ENCODE data around the gene KSR1. TPM values are rescaled to one million over a fixed set of nuclear protein-coding genes. Genes with fewer than 3 reads are reported as not detected.
"Not testable (repeated sequence)": the region's sequence is repeated elsewhere in the genome, so short reads cannot be mapped to it uniquely, and the experiment has no call there.

KSR1 gene
- polyA plus RNA-seq, 4 donors = 8.6 to 73.8 (median 12.9) TPM

DNA sequence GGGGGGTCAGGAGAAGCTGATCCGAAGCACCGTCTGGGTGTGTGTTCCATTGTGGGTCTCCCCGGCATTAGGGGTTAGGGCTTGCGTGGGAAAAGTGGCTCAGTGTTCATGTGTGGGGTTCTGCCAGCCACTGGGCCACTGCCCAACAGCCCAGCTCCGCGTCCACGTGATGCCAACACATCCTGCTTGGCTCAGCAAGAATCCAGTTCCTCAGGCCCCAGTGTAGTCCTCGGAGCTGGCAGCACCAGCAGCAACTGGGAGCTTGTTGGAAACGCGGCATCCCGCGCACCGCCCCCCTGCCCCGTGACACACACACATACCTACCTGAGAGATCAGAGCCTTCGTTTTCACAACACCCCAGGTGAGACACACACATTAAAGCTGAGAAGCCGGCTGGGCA is 193.7 kb downstream of the KSR1 start:
- H3K9me3 ChIP-seq (ENCODE audit: control insufficient read depth in 2 of 2, insufficient read depth in 1 of 2, low read depth in 1 of 2, low read length in 1 of 2) = no peaks in the 10 kb centered on the region
- WGBS, 3 donors = 79 to 87% (median 85%) methylated on average over 16 of the region's 16 CpGs
- peaks cover 0 to 8% (median 0%) of the 10 kb centered on the region in 3 donors for H3K4me1 ChIP-seq (ENCODE audit: control insufficient read depth in 3 of 3, insufficient read depth in 2 of 3, low read depth in 1 of 3, low read length in 2 of 3)
- H3K36me3 ChIP-seq (ENCODE audit: control insufficient read depth in 3 of 3, insufficient read depth in 2 of 3, low read depth in 1 of 3, low read length in 3 of 3) = peaks cover 0 to 4% (median 4%) of the 10 kb centered on the region in 3 donors
- no peak for FAIRE-seq
- no peak overlapping the region for H3K27ac ChIP-seq (ENCODE audit: low read depth in 1 of 3, low read length in 2 of 3)
- no peak for DNase-seq
- H3K4me3 ChIP-seq (ENCODE audit: low read depth in 1 of 3, low read length in 3 of 3) = no peak overlapping the region
- no peaks in the 10 kb centered on the region for H3K27me3 ChIP-seq (ENCODE audit: control insufficient read depth in 3 of 3, insufficient read depth in 3 of 3, low read length in 3 of 3)

DNA sequence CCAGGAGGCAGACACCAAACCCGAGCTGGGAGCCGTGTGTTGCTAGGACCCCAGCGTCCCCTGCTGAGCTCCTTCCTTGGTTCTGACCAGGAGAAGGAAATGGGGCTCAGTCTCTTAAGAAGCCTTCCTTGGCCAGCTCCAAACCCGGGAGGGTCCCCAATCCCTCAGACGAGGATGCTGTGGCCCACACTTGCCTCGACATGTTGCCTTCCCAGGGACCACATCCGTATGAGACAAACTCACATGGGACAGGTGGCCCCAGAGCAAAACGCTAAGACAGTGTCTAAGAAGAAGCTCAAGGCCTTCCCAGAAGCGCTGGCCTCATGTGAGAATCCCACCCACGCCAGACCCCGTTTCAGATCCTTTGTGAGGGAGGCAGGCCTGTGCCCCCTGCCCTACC is 194.6 kb downstream of the KSR1 start:
- H3K36me3 ChIP-seq (ENCODE audit: control insufficient read depth in 3 of 3, insufficient read depth in 2 of 3, low read depth in 1 of 3, low read length in 3 of 3) = peaks cover 0 to 4% (median 4%) of the 10 kb centered on the region in 3 donors
- H3K27ac ChIP-seq (ENCODE audit: low read depth in 1 of 3, low read length in 2 of 3) = no peak overlapping the region
- 73 to 83% (median 79%) methylated on average over 11 of the region's 11 CpGs for WGBS, 3 donors
- peaks cover 0 to 8% (median 0%) of the 10 kb centered on the region in 3 donors for H3K4me1 ChIP-seq (ENCODE audit: control insufficient read depth in 3 of 3, insufficient read depth in 2 of 3, low read depth in 1 of 3, low read length in 2 of 3)
- H3K4me3 ChIP-seq (ENCODE audit: low read depth in 1 of 3, low read length in 3 of 3) = no peak overlapping the region
- no peaks in the 10 kb centered on the region for H3K9me3 ChIP-seq (ENCODE audit: control insufficient read depth in 2 of 2, insufficient read depth in 1 of 2, low read depth in 1 of 2, low read length in 1 of 2)
- FAIRE-seq = no peak
- DNase-seq = no peak
- H3K27me3 ChIP-seq (ENCODE audit: control insufficient read depth in 3 of 3, insufficient read depth in 3 of 3, low read length in 3 of 3) = no peaks in the 10 kb centered on the region

DNA sequence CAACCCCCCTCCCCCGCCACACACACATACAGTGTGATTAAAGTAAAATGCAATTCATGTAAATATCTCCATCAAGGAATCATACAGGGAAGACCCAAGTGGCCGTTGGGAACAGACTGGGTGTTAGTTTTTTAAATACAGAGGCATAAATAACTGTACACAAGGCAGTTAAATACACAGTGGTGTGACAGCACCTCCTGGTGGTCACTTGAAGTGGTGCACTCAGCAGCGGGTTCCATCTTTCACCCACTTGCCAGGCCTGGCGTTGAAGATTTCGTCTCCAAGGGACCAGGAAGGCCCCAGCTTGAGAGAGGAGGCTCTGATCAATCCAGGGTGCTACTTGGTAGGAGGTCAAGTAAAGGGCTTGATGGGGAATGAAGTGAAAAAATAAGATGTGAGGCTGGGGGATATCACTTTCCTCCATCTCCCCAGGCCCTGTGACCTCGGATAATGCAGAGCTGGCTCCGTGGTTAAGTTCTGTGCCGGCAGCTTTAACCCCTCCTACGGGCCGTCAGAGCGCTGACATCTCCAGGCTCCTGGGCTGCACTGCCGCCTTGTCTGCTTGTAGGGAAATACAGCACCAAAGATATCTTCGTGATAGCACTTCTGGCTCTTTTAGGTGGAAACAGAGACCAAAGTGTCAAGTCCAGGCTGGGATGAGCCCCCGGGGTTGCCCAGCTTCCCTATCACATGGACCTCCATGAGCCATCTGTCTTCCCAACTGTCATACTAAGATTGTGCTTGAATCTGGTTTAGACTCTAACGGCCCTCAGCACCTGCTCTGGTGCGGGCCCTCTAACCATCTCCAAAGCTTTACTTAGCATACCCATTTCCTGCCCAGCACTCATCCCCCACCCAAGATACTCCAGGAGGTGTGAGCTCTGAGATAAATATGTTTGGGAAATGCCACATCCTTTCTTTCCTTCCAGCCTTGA is 195.4 kb downstream of the KSR1 start:
- Histone ChIP-seq H3K9me3 (ENCODE audit: control insufficient read depth in 2 of 2, insufficient read depth in 1 of 2, low read depth in 1 of 2, low read length in 1 of 2) (no peaks in the 10 kb centered on the region), H3K27ac (ENCODE audit: low read depth in 1 of 3, low read length in 2 of 3) (no peak overlapping the region), H3K27me3 (ENCODE audit: control insufficient read depth in 3 of 3, insufficient read depth in 3 of 3, low read length in 3 of 3) (no peaks in the 10 kb centered on the region), H3K4me3 (ENCODE audit: low read depth in 1 of 3, low read length in 3 of 3) (no peak overlapping the region), H3K36me3 (ENCODE audit: control insufficient read depth in 3 of 3, insufficient read depth in 2 of 3, low read depth in 1 of 3, low read length in 3 of 3) (peaks cover 0 to 4% (median 4%) of the 10 kb centered on the region in 3 donors), H3K4me1 (ENCODE audit: control insufficient read depth in 3 of 3, insufficient read depth in 2 of 3, low read depth in 1 of 3, low read length in 2 of 3) (peaks cover 0 to 8% (median 0%) of the 10 kb centered on the region in 3 donors)
- 48 to 50% (median 48%) methylated on average over 16 of the region's 16 CpGs for WGBS, 3 donors
- peak; percentile 48 to 59 for DNase-seq
- no peak for FAIRE-seq

DNA sequence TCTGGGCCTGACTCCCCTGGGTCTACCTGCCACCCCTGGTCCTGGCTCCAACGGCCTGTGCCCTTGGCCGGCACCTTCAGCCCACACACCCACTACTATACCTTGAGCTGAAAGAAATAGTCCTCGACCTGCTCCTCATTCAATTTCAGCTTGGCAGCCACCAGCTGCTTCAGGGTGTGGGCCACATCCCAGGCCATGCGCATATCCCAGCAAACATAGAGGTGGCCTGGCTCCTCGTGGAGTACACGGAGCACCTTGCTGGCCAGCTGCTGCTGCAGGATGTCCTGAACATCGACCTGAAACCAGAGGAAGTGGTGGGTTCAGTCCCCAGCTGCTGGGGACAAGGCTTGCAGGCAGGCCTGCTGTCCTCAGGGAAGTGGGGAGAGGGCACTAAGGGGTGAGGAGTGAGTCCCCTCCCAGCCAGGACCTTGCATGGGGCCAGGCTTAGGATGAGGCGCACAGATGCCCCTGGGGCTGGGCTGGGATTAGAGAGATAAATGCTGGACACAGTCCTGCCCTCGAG is 197.3 kb downstream of the KSR1 start:
- not testable (repeated sequence) for DNase-seq; H3K4me1 ChIP-seq (ENCODE audit: control insufficient read depth in 3 of 3, insufficient read depth in 2 of 3, low read depth in 1 of 3, low read length in 2 of 3); H3K4me3 ChIP-seq (ENCODE audit: low read depth in 1 of 3, low read length in 3 of 3); H3K27ac ChIP-seq (ENCODE audit: low read depth in 1 of 3, low read length in 2 of 3); H3K9me3 ChIP-seq (ENCODE audit: control insufficient read depth in 2 of 2, insufficient read depth in 1 of 2, low read depth in 1 of 2, low read length in 1 of 2); FAIRE-seq; H3K27me3 ChIP-seq (ENCODE audit: control insufficient read depth in 3 of 3, insufficient read depth in 3 of 3, low read length in 3 of 3); H3K36me3 ChIP-seq (ENCODE audit: control insufficient read depth in 3 of 3, insufficient read depth in 2 of 3, low read depth in 1 of 3, low read length in 3 of 3)
- 66 to 74% (median 72%) methylated on average over 7 to 9 of the region's 9 CpGs for WGBS, 3 donors

DNA sequence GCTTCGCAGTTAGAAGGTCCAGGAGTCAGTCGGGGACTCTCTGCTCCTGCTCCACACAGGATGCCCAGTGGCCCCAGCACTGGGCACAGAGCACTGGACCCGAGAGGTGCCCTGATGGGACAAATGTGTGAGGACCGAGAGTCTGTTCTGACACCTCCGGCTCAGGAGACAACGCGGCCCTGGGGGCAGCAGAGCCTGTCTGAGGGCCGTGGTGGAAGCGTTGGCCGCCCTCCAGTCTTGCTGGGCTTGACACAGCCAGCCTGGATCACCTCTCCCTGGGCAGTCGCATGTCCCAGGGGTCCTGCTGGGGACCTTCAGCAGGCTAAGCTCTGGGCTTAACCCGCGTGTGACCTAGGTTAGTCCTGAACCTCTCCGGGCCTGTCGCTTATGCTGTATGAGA is 197.9 kb downstream of the KSR1 start:
- DNase-seq (no peak), FAIRE-seq (no peak)
- H3K27ac ChIP-seq (ENCODE audit: low read depth in 1 of 3, low read length in 2 of 3) = no peak overlapping the region
- no peaks in the 10 kb centered on the region for H3K9me3 ChIP-seq (ENCODE audit: control insufficient read depth in 2 of 2, insufficient read depth in 1 of 2, low read depth in 1 of 2, low read length in 1 of 2)
- H3K36me3 ChIP-seq (ENCODE audit: control insufficient read depth in 3 of 3, insufficient read depth in 2 of 3, low read depth in 1 of 3, low read length in 3 of 3) = no peaks in the 10 kb centered on the region
- H3K27me3 ChIP-seq (ENCODE audit: control insufficient read depth in 3 of 3, insufficient read depth in 3 of 3, low read length in 3 of 3) = no peaks in the 10 kb centered on the region
- whole genome bisulfite sequencing, 3 donors = 92 to 93% (median 93%) methylated on average over 15 of the region's 15 CpGs
- H3K4me3 ChIP-seq (ENCODE audit: low read depth in 1 of 3, low read length in 3 of 3) = no peak overlapping the region
- H3K4me1 ChIP-seq (ENCODE audit: control insufficient read depth in 3 of 3, insufficient read depth in 2 of 3, low read depth in 1 of 3, low read length in 2 of 3) = no peaks in the 10 kb centered on the region

DNA sequence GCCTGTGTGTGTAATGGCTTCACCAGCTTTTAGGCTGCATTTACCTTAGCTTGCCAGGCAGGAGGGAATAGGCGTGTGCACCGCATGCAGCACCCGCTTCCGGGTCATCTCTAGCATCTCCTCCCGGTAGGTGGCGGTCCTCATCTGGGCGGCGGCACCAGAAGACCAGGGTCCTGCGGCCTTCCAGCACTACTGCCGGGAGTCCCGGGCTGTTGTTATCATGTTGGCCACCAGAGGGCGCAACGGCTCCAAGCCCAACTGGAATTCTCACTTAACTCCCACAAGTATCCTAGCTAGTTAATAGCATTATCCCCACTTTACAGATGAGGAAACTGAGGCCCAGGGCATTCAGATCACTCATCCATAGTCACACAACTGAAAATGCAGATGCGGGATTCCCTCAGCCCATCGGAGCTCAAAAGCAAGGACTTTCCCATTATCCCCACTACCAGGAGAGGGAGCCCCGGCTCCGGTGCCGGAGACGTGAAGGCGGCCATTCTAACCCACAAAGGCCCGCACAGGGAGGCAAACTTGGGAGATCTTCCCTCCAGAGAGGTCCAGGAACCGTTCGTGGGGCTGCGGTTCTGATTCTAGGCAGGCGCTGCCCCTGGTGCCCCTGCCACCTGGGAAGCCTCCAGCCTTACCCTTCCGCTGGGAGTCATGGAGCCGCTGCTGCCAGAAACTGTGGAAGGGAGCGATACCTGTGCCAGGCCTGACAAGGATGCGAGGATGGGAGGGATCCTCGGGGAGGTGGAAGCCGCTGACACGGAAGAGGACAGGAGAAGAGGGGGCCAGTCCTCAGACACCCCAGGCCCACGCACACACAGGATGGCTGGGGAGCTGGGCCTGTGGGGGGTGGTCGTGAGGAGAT is 198.6 kb downstream of the KSR1 start:
- WGBS, 3 donors = 39 to 45% (median 40%) methylated on average over 34 of the region's 34 CpGs
- peak; percentile 66 to 82 for DNase-seq
- H3K36me3 ChIP-seq (ENCODE audit: control insufficient read depth in 3 of 3, insufficient read depth in 2 of 3, low read depth in 1 of 3, low read length in 3 of 3) = no peaks in the 10 kb centered on the region
- H3K9me3 ChIP-seq (ENCODE audit: control insufficient read depth in 2 of 2, insufficient read depth in 1 of 2, low read depth in 1 of 2, low read length in 1 of 2) = no peaks in the 10 kb centered on the region
- H3K27ac ChIP-seq (ENCODE audit: low read depth in 1 of 3, low read length in 2 of 3) = no peak overlapping the region
- no peak overlapping the region for H3K4me3 ChIP-seq (ENCODE audit: low read depth in 1 of 3, low read length in 3 of 3)
- H3K27me3 ChIP-seq (ENCODE audit: control insufficient read depth in 3 of 3, insufficient read depth in 3 of 3, low read length in 3 of 3) = no peaks in the 10 kb centered on the region
- no peak for FAIRE-seq
- H3K4me1 ChIP-seq (ENCODE audit: control insufficient read depth in 3 of 3, insufficient read depth in 2 of 3, low read depth in 1 of 3, low read length in 2 of 3) = no peaks in the 10 kb centered on the region

DNA sequence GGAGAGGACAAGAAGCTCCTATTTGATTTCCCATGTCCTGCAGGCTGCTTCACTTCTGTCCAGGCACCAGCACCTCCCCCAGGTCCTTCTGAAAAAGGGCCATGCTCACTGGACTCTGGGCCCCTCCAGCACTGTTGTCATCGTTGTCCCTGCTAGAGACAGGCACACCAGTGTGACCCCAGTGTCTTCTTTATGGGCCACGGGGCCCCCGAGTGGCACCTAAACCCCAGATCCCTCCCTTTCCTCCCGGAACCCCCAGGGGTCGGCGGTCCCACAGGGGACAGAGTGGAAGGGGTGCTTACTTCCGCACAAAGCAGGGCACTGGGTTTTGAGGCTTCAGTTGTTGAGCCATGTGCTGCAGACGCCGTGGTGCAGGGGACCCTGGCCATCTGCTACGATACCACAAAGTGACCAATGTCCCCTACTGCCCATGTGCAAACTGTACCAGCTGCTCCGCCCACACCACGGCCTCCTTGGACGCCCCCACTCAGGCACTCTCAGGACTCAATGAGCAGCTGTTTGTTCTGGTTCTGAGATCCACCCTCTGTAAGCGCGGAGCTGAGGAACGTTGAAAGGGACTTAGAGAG is 199.4 kb downstream of the KSR1 start:
- 84 to 90% (median 86%) methylated on average over 16 of the region's 16 CpGs for WGBS, 3 donors
- not testable (repeated sequence) for DNase-seq; H3K27ac ChIP-seq (ENCODE audit: low read depth in 1 of 3, low read length in 2 of 3); H3K36me3 ChIP-seq (ENCODE audit: control insufficient read depth in 3 of 3, insufficient read depth in 2 of 3, low read depth in 1 of 3, low read length in 3 of 3); FAIRE-seq; H3K27me3 ChIP-seq (ENCODE audit: control insufficient read depth in 3 of 3, insufficient read depth in 3 of 3, low read length in 3 of 3); H3K9me3 ChIP-seq (ENCODE audit: control insufficient read depth in 2 of 2, insufficient read depth in 1 of 2, low read depth in 1 of 2, low read length in 1 of 2); H3K4me1 ChIP-seq (ENCODE audit: control insufficient read depth in 3 of 3, insufficient read depth in 2 of 3, low read depth in 1 of 3, low read length in 2 of 3); H3K4me3 ChIP-seq (ENCODE audit: low read depth in 1 of 3, low read length in 3 of 3)

DNA sequence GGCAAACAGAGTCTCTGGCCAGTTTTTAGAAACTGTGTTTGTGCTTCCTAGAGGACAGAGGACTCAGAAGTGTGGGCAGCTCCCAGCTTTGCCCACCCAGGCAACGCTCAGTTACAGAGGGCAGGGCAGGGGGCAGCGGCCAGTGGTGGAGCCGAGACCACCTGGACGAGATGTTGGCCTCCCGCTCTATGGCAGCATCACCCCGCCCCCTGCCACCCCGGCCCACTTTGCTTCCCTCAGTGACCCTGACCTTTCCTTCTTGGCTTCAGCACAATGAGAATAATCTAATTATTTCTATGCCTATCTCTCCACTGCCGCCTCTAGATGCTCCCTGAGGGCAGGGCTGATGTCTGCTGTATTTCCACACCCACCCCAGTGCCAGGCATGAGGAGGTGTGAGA is 200.4 kb downstream of the KSR1 start:
- not testable (repeated sequence) for H3K4me1 ChIP-seq (ENCODE audit: control insufficient read depth in 3 of 3, insufficient read depth in 2 of 3, low read depth in 1 of 3, low read length in 2 of 3); H3K4me3 ChIP-seq (ENCODE audit: low read depth in 1 of 3, low read length in 3 of 3); H3K27me3 ChIP-seq (ENCODE audit: control insufficient read depth in 3 of 3, insufficient read depth in 3 of 3, low read length in 3 of 3); DNase-seq; H3K27ac ChIP-seq (ENCODE audit: low read depth in 1 of 3, low read length in 2 of 3); H3K36me3 ChIP-seq (ENCODE audit: control insufficient read depth in 3 of 3, insufficient read depth in 2 of 3, low read depth in 1 of 3, low read length in 3 of 3); FAIRE-seq; H3K9me3 ChIP-seq (ENCODE audit: control insufficient read depth in 2 of 2, insufficient read depth in 1 of 2, low read depth in 1 of 2, low read length in 1 of 2)
- WGBS, 3 donors = 79 to 85% (median 80%) methylated on average over 5 to 8 of the region's 8 CpGs
